ENCODE measurements around the gene RSAD1.
"Not testable (repeated sequence)": the region's sequence is repeated elsewhere in the genome, so short reads cannot be mapped to it uniquely, and the experiment has no call there.

The RSAD1 gene

GRCh38 chr17:50473901-50474300, 4.8 kb upstream of the RSAD1 start:
- no peak for DNase-seq

GRCh38 chr17:50474523-50474922, 4.1 kb upstream of the RSAD1 start:
- no peak for DNase-seq

- no peak for DNase-seq
Measured at GRCh38 chr17:50475362-50475761, 3.3 kb upstream of the RSAD1 start.

- not testable (repeated sequence) for DNase-seq
Measured at GRCh38 chr17:50475775-50476544, 2.7 kb upstream of the RSAD1 start.

- DNase-seq: no peak
Measured at GRCh38 chr17:50476545-50477315, 1.9 kb upstream of the RSAD1 start.

- no peak for DNase-seq
Measured at GRCh38 chr17:50477976-50478375, 684 bp upstream of the RSAD1 start.

- DNase-seq: peak; percentile 29 to 57 (median 31)
Measured at GRCh38 chr17:50479522-50480141, 972 bp downstream of the RSAD1 start.

- DNase-seq: no peak
Measured at GRCh38 chr17:50480142-50480764, 1.6 kb downstream of the RSAD1 start.

- DNase-seq: no peak
Measured at GRCh38 chr17:50480854-50481490, 2.3 kb downstream of the RSAD1 start.

GRCh38 chr17:50481648-50482047, 3.0 kb downstream of the RSAD1 start:
- no peak for DNase-seq

GRCh38 chr17:50482110-50482509, 3.5 kb downstream of the RSAD1 start:
- DNase-seq: no peak

GRCh38 chr17:50482516-50482915, 3.9 kb downstream of the RSAD1 start:
- peak; percentile 14 to 43 (median 38) for DNase-seq

- DNase-seq: no peak
Measured at GRCh38 chr17:50483266-50483665, 4.6 kb downstream of the RSAD1 start.

- DNase-seq: no peak
Measured at GRCh38 chr17:50484386-50485155, 5.9 kb downstream of the RSAD1 start.

- DNase-seq: no peak
Measured at GRCh38 chr17:50487213-50488096, 8.8 kb downstream of the RSAD1 start.

GRCh38 chr17:50488880-50489279, 10.2 kb downstream of the RSAD1 start:
- no peak for DNase-seq

- no peak for DNase-seq
Measured at GRCh38 chr17:50491505-50491904, 12.8 kb downstream of the RSAD1 start.

- DNase-seq: no peak
Measured at GRCh38 chr17:50492214-50492613, 13.6 kb downstream of the RSAD1 start.

- no peak for DNase-seq
Measured at GRCh38 chr17:50493744-50494143, 15.1 kb downstream of the RSAD1 start.

- no peak for DNase-seq
Measured at GRCh38 chr17:50495217-50495823, 16.7 kb downstream of the RSAD1 start.

- DNase-seq: no peak
Measured at GRCh38 chr17:50495918-50496317, 17.3 kb downstream of the RSAD1 start.
